Mucosa of gallbladder (tissue), 1 donor: Measurements from ENCODE around the gene ITPK1. TPM values are rescaled to one million over a fixed set of nuclear protein-coding genes. Genes with fewer than 3 reads are reported as not detected.
A peak's percentile ranks its signal among the peaks of the same experiment; 100 is the strongest.

Source experiments
- DNase-seq: peaks from one replicate; pipeline ENCODE4 v3.0.0-alpha.2; 2020; ENCODE audit warnings: low spot score
- total RNA-seq: library from RNA; stranded (reverse); gene quantifications from one replicate; pipeline ENCODE4 v1.2.1, GENCODE V29; 2021
- donor health status: DM: no; HTN: no; CAD: no.

ITPK1 gene
- total RNA-seq, 1 donor from 2014 or later = 187 TPM

DNA sequence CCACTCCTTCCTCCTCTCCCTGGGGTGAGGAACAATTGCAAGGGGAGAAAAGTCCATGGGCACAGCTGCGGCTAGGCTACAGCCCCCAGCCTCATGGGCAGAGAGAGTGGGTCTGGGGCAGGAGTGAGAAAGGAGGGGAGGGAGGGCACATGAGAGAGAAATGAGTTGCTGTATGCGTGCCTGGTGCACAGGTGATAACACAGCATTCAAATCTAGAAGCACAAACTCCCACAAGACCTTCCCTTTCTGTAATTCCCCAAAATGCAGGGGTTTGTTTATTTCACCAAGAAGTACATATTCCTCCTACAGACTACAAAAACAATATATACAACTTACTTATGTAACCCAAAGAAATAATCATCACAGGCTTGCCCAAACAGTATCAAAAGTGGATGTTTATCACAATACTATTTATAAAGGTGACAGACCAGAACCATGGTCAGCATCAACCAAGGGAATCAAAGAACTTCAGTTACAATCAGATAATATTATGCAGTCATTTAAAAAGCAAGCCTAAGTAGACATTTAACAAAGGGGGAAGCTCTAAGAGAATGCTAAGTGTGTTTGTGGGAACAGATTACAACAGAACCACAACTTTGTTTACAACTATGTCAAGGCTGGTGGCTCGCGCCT, 54.2 kb downstream of the ITPK1 start:
- DNase-seq = no peak

DNA sequence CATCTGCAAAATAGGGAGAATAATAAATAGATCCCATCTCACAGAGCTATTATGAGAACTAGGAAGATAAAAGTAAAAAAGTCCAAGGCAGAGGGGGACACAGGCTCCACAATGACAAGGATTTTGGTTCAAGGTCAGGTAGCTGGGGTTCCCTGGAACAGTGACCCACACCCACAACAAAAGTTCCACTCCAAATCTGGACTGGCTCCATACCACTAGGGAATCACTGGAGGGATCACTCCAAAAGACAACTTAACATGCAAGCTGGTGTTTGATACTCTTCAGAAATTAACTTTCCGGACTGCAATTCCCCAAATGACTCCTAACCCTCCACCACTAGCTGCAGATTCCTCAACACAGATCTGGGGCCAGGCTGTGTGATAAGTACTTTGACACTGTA, 54.9 kb downstream of the ITPK1 start:
- DNase-seq = no peak

GRCh38 chr14:93059917-93060545, 55.7 kb downstream of the ITPK1 start:
- no peak for DNase-seq

DNA sequence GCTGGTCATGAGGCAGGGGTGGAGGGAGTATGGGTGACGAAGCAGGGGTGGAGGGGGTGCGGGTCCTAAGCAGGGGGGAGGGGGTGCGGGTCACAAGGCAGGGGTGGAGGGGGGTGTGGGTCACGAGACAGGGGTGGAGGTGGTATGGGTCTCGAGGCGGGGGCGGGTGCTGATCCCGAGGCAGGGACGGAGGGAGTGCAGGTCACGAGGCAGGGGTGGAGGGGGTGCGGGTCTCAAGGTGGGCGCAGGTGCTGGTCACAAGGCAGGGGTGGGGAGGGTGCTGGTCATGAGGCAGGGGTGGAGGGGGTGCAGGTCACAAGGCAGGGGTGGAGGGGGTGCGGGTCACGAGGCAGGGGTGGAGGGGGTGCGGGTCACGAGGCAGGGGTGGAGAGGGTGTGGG, 56.5 kb downstream of the ITPK1 start:
- no peak for DNase-seq

GRCh38 chr14:93057586-93058280, 58.0 kb downstream of the ITPK1 start:
- no peak for DNase-seq

- DNase-seq = no peak
These were observed 58.7 kb downstream of the ITPK1 start for GRCh38 chr14:93056840-93057585.

GRCh38 chr14:93056166-93056839, 59.4 kb downstream of the ITPK1 start:
- DNase-seq = no peak

DNA sequence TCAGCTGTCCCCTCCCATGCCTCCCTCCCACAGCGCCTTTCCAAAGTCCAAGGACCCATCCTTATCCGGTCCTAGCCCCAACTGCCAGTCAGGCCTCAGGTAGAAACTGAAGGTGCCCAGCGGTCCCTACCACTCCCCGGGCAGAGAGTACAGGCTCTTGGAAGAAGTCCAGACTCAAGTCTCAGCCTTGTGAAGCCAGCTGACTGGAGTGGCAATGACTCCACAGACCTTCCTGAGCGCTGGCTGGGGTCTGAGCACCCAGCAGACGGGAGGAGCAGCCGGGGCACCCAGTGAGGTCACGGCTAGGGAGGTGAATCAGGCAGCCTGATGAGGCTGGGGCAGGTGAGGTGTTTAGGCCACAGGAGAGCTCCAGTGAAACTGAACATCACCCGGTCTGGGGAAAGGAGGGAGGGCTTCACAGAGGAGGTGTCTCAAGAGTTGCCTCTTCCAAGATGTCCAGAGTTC, 60.0 kb downstream of the ITPK1 start:
- peak; percentile 90 for DNase-seq

GRCh38 chr14:93054876-93055275, 60.8 kb downstream of the ITPK1 start:
- DNase-seq = no peak

GRCh38 chr14:93054006-93054405, 61.7 kb downstream of the ITPK1 start:
- DNase-seq = no peak

DNA sequence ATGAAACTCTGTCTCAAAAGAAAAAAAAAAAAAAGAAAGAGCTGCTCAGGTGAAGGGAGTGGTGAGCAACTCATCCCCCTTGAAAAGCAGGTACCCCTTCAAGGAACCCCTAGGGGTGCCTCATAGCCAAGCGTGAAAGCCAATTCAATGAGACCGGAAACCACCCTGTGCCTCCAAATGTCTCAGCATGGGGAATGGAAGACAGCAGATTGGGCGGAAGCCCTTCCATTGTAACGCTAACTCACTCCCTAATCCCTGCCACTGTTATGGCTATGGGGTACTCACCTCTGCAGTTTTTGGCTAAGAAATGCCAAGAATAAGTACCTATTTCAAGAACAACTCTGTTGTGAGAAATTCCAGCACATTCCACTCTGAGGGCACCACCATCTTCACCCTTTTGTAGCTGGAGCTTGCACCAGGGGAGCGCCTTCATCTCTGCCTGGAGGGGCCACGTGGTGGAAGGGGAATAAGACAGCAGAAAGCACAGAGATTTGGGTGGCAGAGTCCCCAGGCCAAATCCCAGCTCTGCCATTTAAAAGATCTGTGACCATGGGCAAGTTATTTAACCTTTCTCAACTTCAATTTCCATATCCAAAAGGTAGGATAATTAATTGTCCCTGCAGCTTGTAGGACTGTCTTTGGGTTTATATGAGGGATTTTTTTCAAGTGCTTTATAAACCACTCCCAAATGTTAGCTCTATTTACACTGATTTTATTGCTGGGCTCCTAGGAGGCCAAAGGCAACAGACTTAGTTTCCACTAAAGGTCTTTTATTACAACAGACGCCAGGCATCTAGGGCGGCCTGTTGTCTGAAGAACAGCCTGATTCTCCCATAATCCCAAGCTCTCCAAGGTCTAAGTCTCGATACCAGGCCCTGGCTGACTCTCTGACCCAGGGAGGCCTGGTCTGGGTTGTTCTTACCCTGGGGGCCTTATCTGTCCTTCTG, 63.9 kb downstream of the ITPK1 start:
- no peak for DNase-seq

- DNase-seq = no peak
These were observed 65.0 kb downstream of the ITPK1 start for GRCh38 chr14:93050761-93051160.

GRCh38 chr14:93049867-93050331, 65.8 kb downstream of the ITPK1 start:
- DNase-seq = no peak

DNA sequence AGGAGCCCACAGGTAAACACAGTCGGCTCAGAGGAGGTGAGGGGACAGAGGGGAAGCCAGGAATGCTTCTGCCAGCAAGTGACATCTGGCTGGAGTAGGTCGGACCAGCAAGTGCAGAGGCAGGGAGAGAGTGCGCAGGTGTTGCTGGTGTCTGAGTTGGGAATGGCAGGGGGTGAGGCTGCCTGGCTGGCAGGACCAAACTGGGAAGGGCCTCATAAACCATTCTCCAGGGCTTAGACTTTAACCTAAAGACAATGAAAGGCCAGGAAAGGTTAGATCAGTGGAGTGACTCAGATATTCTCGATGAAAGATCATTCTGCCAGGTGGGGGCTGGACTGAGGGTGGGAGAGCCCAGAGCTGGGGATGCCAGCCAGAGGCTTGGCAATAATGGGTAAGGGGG, 66.4 kb downstream of the ITPK1 start:
- peak; percentile 72 for DNase-seq

- DNase-seq = no peak
These were observed 66.9 kb downstream of the ITPK1 start for GRCh38 chr14:93048843-93049242.

GRCh38 chr14:93047661-93048060, 68.1 kb downstream of the ITPK1 start:
- DNase-seq = no peak

DNA sequence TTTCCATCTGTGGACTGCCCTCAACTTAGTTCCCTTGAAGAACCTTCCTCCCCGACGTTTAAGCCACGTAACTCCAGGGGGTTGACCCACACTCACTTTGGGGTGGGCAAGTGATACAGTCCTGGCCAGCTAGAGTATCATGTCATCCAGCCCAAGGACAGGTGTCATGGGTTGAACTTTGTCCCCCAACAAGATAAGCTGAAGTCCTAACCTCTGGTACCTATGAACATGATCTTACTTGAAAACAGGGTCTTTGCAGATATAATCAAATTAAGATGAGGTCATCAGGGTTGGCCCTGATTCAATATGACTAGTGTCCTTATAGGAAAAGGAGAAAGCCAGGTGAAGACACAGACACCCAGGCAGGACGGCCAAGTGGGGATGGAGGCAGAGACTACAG, 68.6 kb downstream of the ITPK1 start:
- no peak for DNase-seq

DNA sequence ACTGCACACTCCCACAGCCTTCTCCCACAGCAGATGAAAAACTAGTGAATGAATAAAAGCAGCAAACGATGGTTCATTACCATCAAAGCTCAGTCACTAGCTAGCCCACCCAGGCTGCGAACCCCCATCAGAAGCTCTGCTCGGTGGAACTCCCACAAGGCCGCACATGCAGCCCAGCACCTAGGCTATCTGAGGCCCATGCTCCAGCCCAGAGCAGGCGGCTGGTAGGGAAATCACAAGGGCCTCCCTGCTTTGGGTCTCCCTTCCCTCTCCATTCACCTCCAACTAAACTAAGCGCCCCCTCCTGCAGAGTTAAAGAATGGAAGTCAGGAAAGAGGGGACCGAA, 69.0 kb downstream of the ITPK1 start:
- no peak for DNase-seq

- no peak for DNase-seq
These were observed 69.6 kb downstream of the ITPK1 start for GRCh38 chr14:93045965-93046704.

GRCh38 chr14:93045211-93045674, 70.5 kb downstream of the ITPK1 start:
- DNase-seq = no peak
